NCI-H1092 treated with DMSO at 0.1 percent for 48 hours (cell line): ENCODE results near the gene TBATA.
"Not testable (repeated sequence)": the region's sequence is repeated elsewhere in the genome, so short reads cannot be mapped to it uniquely, and the experiment has no call there.

Experiments used
- DNase-seq: peaks from one replicate; lab custom pipeline; 2025; lab: John Stamatoyannopoulos, UW

TBATA gene

DNA sequence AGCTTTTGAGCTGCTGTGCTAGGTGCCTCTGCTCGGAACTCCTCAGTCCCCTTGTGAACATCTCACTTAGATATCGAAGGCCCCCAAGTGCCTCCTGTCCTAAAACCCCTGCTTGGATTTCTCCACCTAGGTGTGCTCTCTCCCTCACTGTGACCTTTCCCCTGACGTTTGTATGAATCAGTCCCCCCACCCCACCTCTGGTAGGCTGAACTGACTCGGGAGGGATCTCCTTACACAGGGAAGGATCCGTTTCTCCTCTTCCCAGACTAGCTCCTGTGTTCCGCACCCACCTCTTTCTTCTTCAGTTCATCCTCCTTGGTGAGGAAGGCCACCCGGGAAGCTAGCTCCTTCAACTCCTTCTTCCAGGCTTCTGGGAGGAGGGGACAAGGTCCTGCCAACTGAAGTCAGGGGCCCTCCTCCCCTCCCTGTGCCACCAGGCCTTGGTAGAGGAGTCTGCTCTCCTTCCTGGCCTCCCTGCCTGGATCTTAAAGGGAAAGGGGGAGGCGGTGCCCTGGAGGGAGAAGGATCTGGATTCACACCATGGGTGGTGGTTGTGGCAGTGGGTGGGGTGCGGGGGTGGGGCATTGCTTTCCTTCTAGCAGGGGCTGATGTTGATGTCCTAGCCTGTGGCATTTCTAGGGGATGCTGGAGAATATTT is 6.8 kb downstream of the TBATA start:
- DNase-seq, result no peak

DNA sequence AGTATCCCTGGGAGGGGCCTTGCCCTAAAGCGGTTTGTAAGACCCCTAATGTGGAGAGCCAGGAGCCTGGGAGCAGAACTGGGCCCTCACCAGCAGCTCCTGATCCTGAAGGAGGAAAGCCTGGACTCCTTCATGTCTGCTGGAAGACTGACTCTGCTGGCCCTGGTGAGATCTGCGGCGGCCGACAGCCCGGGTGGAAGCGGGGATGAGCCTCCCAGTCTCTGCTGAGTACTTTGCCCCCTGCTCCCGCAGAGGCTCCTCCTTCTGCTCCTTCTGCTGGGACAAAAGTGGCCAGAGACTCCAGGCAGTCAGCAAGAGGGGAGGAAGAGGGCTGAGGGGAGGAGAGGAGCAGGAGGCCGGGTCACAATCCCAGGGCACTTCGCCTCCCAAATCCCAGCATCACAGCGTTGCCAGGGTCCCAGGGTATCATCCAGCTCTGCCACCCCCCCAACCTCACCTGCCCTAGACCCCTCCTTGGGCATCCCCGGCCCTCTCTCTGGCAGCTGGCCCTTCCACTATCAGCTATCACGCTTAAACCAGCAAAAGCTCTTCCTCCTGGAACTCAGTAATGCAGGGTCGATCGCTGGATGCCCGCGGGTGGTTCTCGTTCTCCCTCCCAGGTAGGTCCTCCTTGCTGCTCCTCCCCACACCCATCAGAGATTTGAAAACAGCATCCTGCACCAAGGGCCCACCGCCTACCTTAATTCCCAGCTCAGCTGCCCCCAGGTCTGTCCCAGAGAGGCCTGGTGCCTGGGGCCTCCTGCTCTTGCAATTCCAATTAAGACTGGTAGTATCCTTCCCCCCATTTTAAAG is 7.9 kb downstream of the TBATA start:
- no peak for DNase-seq

DNA sequence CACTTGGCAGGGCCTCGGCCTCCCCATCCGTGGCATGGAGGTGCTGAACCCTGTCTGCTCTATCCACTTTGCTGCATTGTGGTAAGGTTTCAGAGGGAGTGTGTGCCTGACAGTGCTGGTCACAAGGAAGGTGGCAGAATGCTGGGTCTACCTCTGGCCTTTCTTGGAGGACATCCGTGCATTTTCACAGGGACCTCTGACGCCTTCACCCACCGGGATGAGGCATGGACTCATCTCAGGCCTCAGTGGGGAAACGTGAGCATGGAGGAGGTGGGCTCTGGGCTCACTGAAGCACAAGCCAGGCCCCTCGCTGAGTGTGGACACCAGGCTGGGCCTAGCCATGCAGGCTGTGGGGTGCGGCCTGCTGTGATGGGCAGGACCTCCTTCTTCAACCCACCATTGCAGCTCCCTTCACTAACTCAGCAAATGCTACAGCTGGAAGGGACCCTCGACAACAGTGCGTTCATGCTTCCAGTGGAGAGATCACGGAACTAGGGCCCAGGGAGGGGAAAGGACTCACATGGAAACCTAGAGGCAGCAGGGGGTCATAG is 8.6 kb downstream of the TBATA start:
- DNase-seq, result no peak

DNA sequence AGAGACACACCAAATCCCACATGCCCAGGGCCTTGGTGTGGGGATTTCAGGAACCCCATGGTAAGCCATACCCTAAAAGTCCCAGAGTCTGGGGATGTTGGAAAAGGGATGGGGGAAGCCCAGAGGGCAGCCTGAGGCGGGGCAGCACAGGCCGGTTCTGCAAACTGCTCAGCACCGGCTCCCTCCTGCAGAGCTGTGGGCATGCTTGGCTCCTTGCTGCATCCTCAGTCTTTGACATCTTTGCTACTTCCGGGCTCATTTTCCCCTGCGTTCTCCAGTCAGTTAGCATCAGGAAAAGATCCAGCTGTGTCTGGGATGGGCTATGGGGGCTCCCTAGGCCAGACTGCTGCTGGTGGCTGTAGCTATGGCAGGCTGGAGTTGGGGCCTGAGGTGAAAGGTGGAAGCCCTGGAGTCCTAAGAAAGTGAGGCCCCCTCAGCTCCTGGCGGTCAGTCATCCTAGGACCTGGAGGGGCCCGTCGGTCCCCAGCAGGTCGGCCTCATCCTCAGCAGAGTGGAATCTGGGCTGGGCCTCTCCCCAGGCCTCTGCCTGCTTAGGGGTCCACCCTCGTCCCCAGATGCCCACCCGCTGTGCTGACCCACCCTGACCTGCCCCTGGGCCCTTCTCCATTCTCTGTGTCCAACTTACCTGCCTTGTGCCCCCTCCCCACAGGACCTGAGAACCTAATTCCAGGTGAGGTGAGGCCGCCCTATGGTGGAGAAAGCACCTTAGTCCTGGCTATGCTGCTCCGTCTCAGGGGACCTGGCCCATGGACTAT is 9.3 kb downstream of the TBATA start:
- DNase-seq, result no peak

DNA sequence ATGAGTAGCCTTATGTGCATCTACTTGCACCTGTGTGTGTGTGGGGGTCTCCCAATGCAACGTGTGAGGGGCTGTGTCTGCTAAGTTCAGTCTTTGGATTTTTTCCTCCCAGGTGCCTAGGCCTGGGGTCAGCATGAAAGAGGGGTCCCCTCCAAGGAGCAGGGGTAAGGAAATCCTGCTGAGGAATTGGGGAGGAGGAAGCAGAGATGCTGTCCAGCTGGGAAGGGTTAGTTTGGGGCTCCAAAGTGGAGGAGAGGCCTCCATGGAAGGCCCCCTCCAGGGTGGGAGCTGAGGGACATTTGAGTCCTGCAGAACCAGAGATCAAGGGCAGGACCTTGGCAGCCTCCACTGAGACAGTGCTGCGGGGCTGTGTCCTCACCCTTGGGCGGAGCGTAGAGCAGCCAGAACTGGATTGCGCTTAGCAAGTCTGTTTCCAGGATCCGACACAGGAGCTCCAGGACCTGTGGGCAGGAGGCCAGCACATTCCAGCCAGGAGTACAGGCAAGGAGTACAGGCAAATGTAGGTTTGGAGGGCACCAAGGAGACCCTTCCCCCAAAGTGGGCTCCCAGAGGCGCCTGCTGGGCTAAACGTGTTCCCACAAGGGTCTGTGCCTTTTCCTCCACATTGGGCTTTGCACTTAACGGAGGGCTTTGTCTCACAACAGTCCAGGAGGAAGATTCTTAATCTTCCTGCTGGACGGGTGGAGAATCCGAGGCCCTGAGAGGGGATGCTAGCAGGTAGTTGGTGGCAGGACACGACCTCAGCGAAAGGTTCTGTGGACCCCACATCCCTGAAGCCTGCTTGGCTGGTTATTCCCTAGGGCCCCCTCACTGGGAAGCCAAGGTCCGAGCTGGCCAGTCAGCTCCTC is 10.1 kb downstream of the TBATA start:
- DNase-seq, result no peak

DNA sequence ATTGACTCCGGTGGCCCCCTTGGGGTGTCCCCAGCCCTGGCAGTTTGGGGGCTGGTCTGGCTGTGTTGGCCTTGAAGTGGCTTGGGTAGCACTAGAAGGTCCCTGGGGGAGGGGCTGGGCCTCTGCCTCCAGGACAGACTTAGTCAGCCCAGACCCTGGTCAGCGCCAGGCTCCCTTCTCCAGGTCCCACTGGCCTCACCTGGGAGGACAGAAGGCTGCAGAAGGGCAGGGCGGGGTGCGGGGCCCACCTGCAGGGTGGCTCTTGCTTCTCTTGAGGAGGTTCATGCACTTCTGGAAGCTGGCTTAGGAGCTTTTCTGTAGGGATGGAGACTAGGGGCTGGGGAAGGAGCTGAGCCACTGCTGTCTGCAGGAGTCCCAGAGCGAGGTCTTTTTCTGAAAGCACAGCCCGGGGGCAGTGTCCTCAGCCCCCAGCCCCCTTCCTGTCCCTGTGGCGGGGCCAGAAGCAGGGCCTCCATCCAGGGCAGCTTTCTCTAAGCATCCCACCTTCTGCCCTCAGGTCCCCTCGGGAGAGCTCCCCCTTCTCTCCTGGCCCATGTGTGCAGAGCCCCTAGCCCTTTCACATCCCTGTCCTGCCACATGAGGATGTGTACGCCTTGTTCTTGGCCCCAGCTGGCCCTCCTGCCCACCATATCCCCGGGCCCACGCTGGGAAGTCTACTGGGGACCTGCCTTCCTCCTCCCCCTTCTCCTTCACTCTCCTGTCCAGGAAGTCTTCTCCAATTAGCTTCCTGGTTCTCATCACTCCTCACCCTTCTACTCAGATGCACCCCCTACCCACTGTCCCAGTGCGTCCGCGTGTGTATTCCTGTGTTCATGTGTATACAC is 11.0 kb downstream of the TBATA start:
- DNase-seq, result no peak

DNA sequence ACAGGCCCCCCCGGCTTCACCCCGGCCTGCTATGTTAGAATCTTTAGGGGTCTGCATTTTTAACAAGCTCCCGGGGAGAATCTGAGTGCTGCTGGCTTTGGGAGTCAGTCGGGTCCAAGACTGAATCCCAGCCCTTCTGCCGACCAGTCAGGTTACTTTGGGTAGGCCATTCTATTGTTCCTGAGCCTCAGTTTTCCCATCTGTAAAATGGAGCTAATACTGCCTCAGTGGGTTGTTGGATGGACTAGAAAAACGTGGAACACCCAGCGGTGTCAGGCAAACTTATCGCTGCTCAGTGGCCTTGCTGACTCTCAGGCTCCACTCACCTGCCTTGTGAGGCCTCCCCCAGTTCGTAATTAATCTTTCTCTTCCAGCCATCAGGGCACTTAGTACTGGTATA is 11.7 kb downstream of the TBATA start:
- DNase-seq, result no peak

DNA sequence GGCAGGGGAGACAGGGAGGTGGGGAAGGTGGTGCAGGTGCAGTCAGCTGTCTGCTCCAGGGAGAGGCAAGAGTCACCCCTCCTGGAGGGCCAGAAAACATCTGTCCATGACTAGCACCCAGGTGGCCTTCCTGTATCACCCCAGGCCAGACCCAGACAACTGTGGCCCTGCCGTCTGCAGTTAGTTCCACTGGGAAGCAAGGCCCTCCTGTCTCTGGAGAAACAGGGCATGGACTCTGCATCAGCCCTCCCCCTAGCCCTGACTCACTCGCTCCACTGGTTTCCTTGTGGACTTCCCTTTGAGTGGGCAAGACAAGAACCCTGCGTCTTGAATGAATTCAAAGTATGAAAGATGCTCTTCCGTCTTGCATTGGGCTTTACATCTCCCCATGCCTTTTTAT is 12.6 kb downstream of the TBATA start:
- no peak for DNase-seq

DNA sequence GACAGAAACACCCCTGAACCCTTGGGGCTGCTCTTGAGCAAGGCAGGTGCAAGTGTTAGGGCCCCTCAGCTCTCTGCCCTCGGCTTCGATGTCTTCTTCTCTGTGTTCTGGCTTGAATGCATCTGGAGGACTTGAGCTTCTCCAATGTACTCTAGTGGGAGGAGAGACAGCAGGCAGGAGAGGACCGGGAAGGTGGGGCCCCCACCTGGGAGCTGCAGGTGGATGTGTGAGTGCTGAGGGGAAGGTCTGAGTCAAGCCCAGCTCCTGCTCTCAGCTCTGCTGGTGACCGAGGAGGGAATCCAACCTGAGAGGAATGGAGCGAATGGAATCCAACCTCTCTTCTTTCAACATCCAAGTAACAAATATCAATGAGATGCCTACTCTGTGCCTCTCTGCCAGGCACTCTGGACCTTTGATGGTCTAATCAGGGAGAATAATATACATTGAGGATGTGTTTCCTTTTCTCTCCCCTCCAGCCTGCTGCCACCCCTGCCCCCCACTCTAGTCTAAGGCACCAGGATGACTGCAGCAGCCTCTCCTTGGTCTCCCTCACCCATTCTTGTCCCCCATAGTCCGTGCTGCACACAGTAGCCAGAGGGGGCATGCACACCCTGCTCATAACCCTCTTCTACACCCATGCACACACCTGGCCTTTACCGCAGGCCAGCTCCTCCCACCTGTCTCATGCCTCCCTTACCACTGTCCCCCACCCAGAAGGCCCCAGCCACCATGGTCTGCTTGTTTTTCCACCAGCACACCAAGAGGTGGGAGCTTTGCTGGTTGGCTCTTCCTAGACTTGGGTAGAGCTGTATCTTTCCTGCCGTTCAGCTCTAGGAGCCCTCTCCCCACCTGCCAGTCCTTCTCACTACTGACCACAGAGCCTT is 13.6 kb downstream of the TBATA start:
- no peak for DNase-seq

DNA sequence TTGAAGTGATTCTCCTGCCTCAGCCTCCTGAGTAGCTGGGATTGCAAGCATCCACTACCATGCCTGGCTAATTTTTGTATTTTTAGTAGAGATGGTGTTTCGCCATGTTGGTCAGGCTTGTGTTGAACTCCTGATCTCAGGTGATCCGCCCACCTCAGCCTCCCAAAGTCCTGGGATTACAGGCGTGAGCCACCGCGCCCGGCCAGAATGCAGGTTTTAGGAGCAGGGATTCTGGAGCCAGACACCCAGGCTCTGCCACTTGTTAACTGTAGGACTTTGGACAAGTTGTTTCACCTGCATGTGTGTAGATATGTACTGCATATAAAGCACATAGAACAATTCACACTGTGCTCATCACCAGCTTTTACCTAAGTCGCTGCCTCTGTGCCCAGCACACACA is 14.7 kb downstream of the TBATA start:
- not testable (repeated sequence) for DNase-seq

DNA sequence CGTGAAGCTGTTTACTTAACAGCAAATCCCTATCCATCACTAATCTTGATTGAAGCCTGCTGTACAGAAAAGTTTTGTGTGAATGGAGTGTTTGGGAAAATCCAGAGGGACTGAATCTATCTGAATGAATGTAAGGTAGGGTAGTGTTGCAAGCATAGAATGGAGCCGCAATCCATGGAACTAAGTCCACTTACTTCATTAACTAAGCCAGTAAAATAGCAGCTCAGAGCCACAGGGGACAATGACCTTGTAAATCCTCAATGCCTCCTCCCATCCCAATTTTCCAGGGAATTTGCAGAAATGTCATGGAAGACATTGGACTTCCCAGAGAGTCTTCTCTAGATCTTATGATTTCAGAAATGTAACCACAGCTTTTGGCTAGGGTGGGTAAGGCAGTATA is 15.2 kb downstream of the TBATA start:
- DNase-seq, result no peak

DNA sequence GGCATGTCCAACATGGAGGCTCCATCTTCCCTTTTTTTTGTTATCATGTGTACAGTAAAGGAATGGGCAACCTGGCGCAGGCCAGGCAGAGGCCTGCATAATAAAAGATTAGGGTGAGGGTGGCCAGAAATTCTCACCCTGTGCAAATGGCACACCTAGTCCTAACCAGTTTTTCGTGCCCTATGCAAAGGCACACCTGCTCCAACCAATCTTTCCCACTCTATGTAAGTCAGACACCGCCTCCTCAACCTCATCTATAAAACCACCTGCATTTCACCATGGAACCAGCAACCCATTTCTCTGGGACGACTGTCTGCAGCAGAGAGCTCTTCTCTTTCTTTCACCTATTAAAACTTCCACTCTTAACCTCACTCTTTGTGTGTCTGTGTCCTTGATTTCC is 16.1 kb downstream of the TBATA start:
- DNase-seq, result no peak

DNA sequence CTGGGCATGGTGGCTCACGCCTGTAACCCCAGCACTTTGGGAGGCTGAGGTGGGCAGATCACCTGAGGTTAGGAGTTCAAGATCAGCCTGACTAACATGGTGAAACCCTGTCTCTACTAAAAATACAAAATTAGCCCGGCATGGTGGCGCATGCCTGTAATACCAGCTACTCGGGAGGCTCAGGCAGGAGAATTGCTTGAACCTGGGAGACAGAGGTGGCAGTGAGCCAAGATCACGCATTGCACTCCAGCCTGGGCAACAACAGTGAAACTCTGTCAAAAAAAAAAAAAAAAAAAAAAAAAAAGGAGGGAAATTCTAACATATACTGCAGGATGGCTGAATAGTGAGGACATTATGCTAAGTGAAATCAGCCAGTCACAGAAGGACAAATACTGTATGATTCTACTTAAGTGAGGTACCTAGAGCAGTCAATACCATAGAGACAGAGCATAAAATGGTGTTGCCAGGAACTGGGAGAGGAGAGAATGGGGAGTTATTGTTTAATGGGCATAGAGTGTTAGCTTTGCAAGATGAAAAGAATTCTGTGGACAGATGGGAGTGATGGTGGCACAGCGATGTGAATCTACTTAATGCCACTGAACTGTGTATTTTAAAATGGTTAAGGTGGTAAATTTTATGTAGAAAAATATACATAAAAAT is 17.0 kb downstream of the TBATA start:
- peak; percentile 21 for DNase-seq

DNA sequence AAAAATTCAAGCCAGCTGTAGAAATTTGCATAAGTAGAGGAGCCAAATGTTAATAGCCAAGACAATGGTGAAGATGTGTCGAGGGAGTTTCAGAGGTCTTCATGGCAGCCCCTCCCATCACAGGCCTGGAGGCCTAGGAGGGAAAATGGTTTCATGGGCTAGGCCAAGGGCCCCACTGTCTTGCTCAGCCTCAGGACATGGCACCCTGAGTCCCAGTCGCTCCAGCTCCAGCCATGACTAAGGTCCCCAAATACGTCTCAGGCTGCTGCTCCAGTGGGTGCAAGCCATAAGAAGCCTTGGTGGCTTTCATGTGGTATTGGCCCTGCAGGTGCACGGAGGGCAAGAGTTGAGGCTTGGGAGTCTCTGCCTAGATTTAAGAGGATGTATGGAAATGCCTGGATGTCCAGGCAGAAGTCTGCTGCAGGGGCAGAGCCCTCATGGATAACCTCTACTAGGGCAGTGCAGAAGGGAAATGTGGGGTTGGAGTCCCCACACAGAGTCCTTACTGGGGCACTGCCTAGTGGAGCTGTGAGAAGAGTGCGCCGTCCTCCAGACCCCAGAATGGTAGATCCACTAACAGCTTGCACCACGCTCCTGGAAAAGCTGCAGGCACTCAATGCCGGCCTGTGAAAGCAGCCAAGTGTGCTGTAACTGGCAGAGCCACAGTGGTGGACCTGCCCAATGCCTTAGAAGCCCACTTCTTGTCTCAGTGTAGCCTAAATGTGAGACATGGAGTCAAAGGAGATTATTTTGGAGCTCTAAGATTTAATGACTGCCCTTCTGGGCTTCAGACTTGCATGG is 19.2 kb downstream of the TBATA start:
- no peak for DNase-seq

DNA sequence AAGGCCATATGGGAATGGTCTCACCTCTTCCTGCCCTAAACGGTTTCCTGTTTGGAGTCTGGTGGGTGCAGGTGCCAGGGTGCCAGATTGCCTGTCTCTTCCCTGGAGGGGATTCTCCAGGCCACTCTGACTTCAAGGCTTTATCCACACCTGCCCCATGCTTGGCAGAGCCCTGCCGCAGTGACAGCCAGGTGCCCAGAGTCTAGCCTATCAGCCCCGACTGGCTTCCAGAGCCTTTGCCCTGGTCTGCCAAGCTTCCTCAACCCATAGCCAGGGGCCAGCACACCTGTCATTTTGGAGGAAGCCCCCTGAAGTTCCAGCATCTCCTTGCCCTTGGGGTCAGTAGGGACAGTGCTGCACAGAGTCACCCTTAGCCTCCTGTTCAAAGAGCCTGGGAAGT is 21.6 kb downstream of the TBATA start:
- DNase-seq, result no peak

DNA sequence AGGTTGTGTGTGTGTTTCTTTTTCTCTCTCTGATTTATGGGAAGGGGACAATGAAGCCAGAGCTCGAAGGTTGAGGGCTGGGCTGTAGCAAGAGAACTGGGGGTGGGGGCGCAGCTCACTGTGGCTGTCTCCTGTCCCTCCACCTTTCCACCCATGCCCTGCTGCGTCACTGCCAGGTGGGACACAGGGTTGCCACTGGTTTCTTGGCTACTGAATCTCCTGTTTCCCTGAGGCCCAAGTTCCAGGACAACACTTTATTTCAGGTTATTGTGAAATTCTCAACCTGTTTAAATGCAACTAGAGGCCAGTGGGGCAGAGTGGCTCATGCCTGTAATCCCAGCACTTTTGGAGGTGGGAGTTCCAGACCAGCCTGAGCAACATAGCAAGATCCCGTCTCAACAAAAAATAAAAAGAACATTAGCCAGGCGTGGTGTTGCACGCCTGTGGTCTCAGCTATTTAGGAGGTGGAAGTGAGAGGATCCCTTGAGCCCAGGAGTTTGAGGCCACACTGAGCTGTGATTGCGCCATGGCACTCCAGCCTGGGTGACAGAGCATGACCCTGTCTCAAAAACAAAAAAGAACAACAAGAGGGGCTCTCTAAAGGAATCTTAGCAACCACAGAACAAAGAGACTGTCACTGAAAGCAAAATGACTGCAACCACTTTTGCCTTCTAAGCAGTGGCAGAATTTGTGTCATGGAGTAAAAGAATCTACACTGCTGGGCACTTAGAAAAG is 22.6 kb downstream of the TBATA start:
- DNase-seq, result no peak

DNA sequence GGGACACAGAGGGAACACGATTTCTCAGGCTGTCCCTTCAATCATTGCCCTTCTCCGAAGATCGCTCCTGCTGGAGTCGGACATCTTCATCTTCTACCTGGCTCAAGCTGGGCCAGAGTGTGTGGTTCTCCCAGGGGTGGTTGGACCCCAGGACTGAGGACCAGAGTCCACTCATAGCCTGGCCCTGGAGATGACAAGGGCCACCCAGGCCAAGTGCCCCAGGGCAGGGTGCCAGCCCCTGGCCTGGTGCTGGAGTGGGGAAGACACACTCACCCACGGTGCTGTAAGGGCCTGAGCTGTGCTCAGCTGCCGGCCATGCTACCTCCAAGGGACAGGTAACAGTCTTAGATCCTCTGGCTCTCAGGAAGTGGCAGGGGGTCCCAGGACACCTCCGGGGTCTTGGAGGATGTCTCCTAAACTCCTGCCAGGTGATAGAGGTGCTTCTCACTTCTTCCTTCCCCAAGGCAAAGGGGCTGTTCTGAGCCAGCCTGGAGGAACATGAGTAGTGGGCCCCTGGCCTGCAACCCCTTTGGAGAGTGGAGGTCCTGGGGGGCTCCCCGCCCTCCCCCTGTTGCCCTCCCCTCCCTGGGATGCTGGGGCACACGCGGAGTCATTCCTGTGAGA is 23.3 kb downstream of the TBATA start:
- DNase-seq, result no peak
